ENCODE measurements around the gene B3GAT1.

B3GAT1 gene

DNA sequence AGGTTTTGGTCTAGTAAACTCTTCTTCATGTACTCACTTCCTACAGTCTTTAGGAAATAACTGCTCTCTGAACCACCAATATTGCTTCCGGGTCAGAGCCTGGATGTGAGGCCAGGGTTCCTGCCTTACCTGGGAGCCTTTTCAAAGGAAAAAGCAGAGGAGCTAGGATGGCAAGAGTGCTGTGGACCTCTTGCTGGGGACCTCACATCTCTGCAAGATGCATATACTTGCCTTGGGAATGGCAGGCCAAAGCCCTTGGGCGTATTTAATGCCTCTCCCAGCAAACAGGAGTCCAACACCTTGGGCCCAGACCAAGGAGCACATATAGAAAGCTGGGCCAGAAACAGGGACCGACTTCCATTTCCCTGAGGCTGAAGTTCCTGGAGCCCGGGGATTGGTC, 75.0 kb downstream of the B3GAT1 start:
- no peaks in the 10 kb centered on the region for H3K4me1 ChIP-seq (ENCODE audit: insufficient read depth, insufficient read length)
- H3K27me3 ChIP-seq (ENCODE audit: insufficient read depth, insufficient read length), result peaks cover 34% of the 10 kb centered on the region
- no peak for DNase-seq (ENCODE audit: low read depth, low spot score)
- no peak overlapping the region for H3K4me3 ChIP-seq (ENCODE audit: insufficient read length, low read depth)
- H3K9ac ChIP-seq (ENCODE audit: insufficient read length, low read depth), result no peak overlapping the region
- H3K36me3 ChIP-seq (ENCODE audit: insufficient read depth, insufficient read length, low read length), result no peaks in the 10 kb centered on the region
- TF ChIP-seq YY1 (IDR thresholded peaks at IDR 0.05; ENCODE audit: insufficient read depth, insufficient read length), result no peak
- TF ChIP-seq SUZ12 (IDR thresholded peaks at IDR 0.05; ENCODE audit: extremely low read depth, insufficient read depth, insufficient read length), result no peak
- no peak for TF ChIP-seq ZNF274 (IDR thresholded peaks at IDR 0.05; ENCODE audit: low read depth, low read length)
- no peaks in the 10 kb centered on the region for H3K9me3 ChIP-seq (ENCODE audit: insufficient read depth, low read length)

DNA sequence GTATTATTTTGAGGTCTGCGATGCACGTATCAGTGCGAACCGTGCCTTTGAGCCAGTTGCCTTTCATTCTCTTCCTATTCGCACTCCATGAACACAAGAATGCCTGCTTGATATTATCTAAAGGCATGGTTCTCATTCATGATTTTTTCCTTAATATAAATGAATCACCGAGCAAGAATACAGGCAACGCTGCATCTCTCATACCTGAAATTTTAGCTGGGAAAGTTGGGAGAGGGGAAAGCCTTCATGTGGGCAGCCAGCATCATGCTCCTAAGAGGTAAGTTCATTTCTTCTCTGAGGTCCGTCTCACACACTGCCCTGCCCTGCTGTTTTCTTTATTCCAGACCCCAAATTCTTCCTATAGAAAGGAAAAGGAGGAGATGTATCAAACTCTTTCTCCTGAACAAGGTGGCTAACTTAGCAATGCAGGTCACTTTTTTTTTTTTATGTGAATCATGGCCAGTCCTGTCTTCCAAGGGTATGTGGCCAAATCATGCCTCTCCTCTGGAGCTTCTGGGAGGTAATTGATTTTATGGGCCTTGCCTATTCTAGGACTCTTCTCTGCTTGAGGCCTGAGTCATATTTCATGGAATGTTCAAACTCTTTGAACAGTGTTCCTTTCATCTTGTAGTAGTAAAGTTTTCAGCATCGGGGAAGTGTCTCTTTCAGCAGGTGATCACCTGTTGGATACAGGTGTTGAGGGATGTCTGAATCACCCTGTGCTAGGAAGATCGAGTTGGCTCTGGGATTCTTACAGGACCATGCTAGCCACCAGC, 77.1 kb downstream of the B3GAT1 start:
- no peaks in the 10 kb centered on the region for H3K36me3 ChIP-seq (ENCODE audit: insufficient read depth, insufficient read length, low read length)
- no peak for DNase-seq (ENCODE audit: low read depth, low spot score)
- H3K9me3 ChIP-seq (ENCODE audit: insufficient read depth, low read length), result no peaks in the 10 kb centered on the region
- peaks cover 3% of the 10 kb centered on the region for H3K4me1 ChIP-seq (ENCODE audit: insufficient read depth, insufficient read length)
- TF ChIP-seq SUZ12 (IDR thresholded peaks at IDR 0.05; ENCODE audit: extremely low read depth, insufficient read depth, insufficient read length) (no peak), YY1 (IDR thresholded peaks at IDR 0.05; ENCODE audit: insufficient read depth, insufficient read length) (no peak), ZNF274 (IDR thresholded peaks at IDR 0.05; ENCODE audit: low read depth, low read length) (no peak)
- H3K4me3 ChIP-seq (ENCODE audit: insufficient read length, low read depth), result no peak overlapping the region
- peaks cover 51% of the 10 kb centered on the region for H3K27me3 ChIP-seq (ENCODE audit: insufficient read depth, insufficient read length)
- no peak overlapping the region for H3K9ac ChIP-seq (ENCODE audit: insufficient read length, low read depth)

DNA sequence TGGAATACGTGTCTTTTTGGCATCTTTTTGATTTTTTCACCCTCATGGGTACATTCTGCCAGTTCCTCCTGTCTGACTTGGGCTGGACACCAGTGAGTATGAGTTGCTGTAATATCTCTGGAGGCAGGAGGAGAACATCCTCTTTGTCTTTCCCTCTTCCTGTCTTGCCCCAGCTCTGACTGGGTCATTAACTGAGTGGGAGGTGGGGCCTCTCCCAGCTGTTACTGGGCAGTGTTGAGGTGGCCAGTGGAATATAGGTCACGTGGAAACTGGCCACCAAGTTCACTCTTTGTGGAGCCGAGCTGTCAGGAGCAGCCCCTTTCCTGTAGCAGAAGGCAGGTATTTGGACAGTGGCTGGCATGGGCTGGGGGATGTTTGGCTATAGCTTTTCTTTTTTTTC, 78.1 kb downstream of the B3GAT1 start:
- no peaks in the 10 kb centered on the region for H3K36me3 ChIP-seq (ENCODE audit: insufficient read depth, insufficient read length, low read length)
- peaks cover 59% of the 10 kb centered on the region for H3K27me3 ChIP-seq (ENCODE audit: insufficient read depth, insufficient read length)
- H3K9ac ChIP-seq (ENCODE audit: insufficient read length, low read depth), result no peak overlapping the region
- no peaks in the 10 kb centered on the region for H3K9me3 ChIP-seq (ENCODE audit: insufficient read depth, low read length)
- TF ChIP-seq ZNF274 (IDR thresholded peaks at IDR 0.05; ENCODE audit: low read depth, low read length), result no peak
- TF ChIP-seq YY1 (IDR thresholded peaks at IDR 0.05; ENCODE audit: insufficient read depth, insufficient read length), result no peak
- no peak for DNase-seq (ENCODE audit: low read depth, low spot score)
- no peak overlapping the region for H3K4me3 ChIP-seq (ENCODE audit: insufficient read length, low read depth)
- H3K4me1 ChIP-seq (ENCODE audit: insufficient read depth, insufficient read length), result peaks cover 3% of the 10 kb centered on the region

DNA sequence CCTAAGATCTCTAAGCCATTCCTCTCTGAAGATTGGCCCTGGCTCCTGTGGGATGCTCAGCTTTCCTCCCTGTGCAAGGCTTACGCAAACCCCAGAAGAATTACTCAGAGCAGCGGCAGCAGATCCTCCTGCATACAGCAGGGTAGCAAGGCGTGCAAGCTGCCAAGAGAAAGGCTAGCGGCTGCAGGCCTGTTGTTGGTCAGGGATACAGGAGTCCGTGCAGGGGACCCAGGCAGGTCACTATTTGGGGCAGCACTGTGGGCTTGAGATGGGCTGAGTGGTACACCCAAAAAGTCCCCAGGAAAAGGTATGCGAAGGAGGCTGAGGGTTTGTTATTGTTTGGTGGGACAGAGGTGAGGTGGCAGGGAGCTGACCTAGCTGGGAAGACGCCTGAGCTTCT, 78.7 kb downstream of the B3GAT1 start:
- no peak for DNase-seq (ENCODE audit: low read depth, low spot score)
- peaks cover 3% of the 10 kb centered on the region for H3K4me1 ChIP-seq (ENCODE audit: insufficient read depth, insufficient read length)
- TF ChIP-seq SUZ12 (IDR thresholded peaks at IDR 0.05; ENCODE audit: extremely low read depth, insufficient read depth, insufficient read length) (no peak), ZNF274 (IDR thresholded peaks at IDR 0.05; ENCODE audit: low read depth, low read length) (no peak), YY1 (IDR thresholded peaks at IDR 0.05; ENCODE audit: insufficient read depth, insufficient read length) (no peak)
- H3K27me3 ChIP-seq (ENCODE audit: insufficient read depth, insufficient read length), result peaks cover 65% of the 10 kb centered on the region
- H3K9ac ChIP-seq (ENCODE audit: insufficient read length, low read depth), result no peak overlapping the region
- no peak overlapping the region for H3K4me3 ChIP-seq (ENCODE audit: insufficient read length, low read depth)
- no peaks in the 10 kb centered on the region for H3K36me3 ChIP-seq (ENCODE audit: insufficient read depth, insufficient read length, low read length)
- H3K9me3 ChIP-seq (ENCODE audit: insufficient read depth, low read length), result no peaks in the 10 kb centered on the region

DNA sequence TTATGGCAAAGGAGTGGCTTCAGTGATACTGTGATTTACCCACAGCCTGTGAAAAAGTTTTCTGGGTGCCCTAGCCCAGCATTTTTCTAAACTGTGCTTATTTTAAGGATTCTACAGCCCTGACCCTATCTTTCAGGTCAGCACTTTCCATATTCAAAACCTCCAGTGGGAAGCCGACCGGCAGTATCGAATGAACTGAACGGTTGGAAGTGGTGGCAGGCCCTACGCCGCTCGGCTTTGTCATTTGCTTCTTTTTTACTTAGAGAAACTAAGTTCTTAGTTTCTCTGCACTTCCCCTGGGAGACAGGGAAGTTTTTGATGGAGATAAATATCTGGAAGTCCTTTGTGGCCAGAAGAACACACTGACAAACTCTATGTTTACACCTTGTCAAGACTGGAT, 79.3 kb downstream of the B3GAT1 start:
- H3K27me3 ChIP-seq (ENCODE audit: insufficient read depth, insufficient read length), result peaks cover 66% of the 10 kb centered on the region
- H3K36me3 ChIP-seq (ENCODE audit: insufficient read depth, insufficient read length, low read length), result no peaks in the 10 kb centered on the region
- DNase-seq (ENCODE audit: low read depth, low spot score), result no peak
- H3K4me3 ChIP-seq (ENCODE audit: insufficient read length, low read depth), result no peak overlapping the region
- H3K9ac ChIP-seq (ENCODE audit: insufficient read length, low read depth), result no peak overlapping the region
- H3K4me1 ChIP-seq (ENCODE audit: insufficient read depth, insufficient read length), result peaks cover 3% of the 10 kb centered on the region
- H3K9me3 ChIP-seq (ENCODE audit: insufficient read depth, low read length), result no peaks in the 10 kb centered on the region
- TF ChIP-seq SUZ12 (IDR thresholded peaks at IDR 0.05; ENCODE audit: extremely low read depth, insufficient read depth, insufficient read length) (no peak), ZNF274 (IDR thresholded peaks at IDR 0.05; ENCODE audit: low read depth, low read length) (no peak), YY1 (IDR thresholded peaks at IDR 0.05; ENCODE audit: insufficient read depth, insufficient read length) (no peak)

DNA sequence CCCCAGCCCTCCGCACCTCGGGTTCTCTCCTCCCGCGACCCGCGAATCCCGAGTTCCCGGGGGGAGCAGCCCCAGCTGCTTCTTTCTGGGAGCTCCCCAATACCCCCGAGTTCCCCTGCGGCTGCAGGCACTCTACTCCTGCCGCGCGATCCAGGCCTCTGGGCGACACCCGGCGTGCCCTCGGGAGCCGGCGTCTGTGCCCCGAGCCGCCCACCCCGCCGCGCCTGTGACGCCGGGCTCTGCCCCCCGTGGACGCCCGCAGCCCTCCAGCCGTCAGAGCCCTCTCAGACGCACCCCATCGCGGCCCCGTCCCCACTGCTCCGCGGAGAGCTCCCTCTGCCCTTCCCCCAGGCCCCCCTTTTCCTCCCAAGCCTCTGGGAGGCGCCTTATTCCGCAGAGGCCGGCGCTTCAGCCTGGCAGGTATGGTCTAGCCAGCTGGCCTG, 79.8 kb downstream of the B3GAT1 start:
- Histone ChIP-seq H3K36me3 (ENCODE audit: insufficient read depth, insufficient read length, low read length) (no peaks in the 10 kb centered on the region), H3K4me1 (ENCODE audit: insufficient read depth, insufficient read length) (peaks cover 3% of the 10 kb centered on the region), H3K9me3 (ENCODE audit: insufficient read depth, low read length) (no peaks in the 10 kb centered on the region), H3K9ac (ENCODE audit: insufficient read length, low read depth) (peak overlapping the region; percentile 56), H3K27me3 (ENCODE audit: insufficient read depth, insufficient read length) (peaks cover 66% of the 10 kb centered on the region), H3K4me3 (ENCODE audit: insufficient read length, low read depth) (peak overlapping the region; percentile 55)
- TF ChIP-seq ZNF274 (IDR thresholded peaks at IDR 0.05; ENCODE audit: low read depth, low read length) (no peak), YY1 (IDR thresholded peaks at IDR 0.05; ENCODE audit: insufficient read depth, insufficient read length) (no peak), SUZ12 (IDR thresholded peaks at IDR 0.05; ENCODE audit: extremely low read depth, insufficient read depth, insufficient read length) (no peak)
- no peak for DNase-seq (ENCODE audit: low read depth, low spot score)

DNA sequence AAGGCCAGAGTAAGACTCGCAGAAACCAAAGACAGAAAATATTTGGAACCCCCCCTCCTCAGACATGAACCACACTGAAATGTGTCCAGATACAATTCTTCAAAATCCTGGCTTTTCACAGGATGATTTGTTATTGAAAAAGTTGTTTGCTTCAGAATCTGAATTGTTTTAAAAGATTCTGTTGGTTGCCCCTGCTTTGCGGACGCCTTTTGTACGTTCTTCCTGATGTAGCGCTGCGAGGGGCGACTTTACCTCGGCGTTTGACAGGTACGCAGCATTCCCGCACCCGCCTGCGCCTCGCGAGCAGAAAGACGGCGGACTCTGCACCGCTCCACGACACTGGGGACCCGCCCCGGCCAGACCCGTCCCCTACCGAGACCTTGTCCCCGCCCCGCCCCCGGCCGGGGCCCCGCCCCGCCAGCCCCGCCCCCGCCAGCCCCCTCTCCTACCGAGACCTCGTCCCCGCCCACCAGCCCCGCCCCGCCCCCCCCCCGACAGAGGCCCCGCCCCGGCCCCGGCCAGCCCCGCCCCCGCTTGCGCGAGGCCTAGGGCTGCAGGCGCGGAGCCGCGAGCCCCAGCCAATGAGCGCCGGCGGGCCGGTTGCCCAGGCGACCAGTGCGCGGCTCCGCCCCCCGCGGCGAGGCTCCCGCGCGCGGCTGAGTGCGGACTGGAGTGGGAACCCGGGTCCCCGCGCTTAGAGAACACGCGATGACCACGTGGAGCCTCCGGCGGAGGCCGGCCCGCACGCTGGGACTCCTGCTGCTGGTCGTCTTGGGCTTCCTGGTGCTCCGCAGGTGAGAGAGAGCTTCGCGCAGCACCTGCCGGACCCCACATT, 80.5 kb downstream of the B3GAT1 start, which contains the start of gene GLB1L2:
Gene GLB1L2 (plus strand): TSS at position 635 of the 835 bp plus-strand sequence. CDS start 74 bp downstream, at position 709.
- H3K36me3 ChIP-seq (ENCODE audit: insufficient read depth, insufficient read length, low read length), result no peaks in the 10 kb centered on the region
- H3K9ac ChIP-seq (ENCODE audit: insufficient read length, low read depth), result peak within 1 kb of the TSS; percentile 56
- peaks cover 3% of the 10 kb centered on the region for H3K4me1 ChIP-seq (ENCODE audit: insufficient read depth, insufficient read length)
- TF ChIP-seq SUZ12 (IDR thresholded peaks at IDR 0.05; ENCODE audit: extremely low read depth, insufficient read depth, insufficient read length) (no peak), YY1 (IDR thresholded peaks at IDR 0.05; ENCODE audit: insufficient read depth, insufficient read length) (no peak), ZNF274 (IDR thresholded peaks at IDR 0.05; ENCODE audit: low read depth, low read length) (no peak)
- peak within 1 kb of the TSS; percentile 55 for H3K4me3 ChIP-seq (ENCODE audit: insufficient read length, low read depth)
- peaks cover 66% of the 10 kb centered on the region for H3K27me3 ChIP-seq (ENCODE audit: insufficient read depth, insufficient read length)
- DNase-seq (ENCODE audit: low read depth, low spot score), result peak; percentile 44
- H3K9me3 ChIP-seq (ENCODE audit: insufficient read depth, low read length), result no peaks in the 10 kb centered on the region

Data from NT2/D1 (cell line).